VCaP (cell line): ENCODE results near the gene COL27A1.

Experiments
- H3K27ac ChIP-seq: fragments of 450-650 bp; 2 replicates; pipeline ENCODE4 v1.5.1; 2017
- CTCF ChIP-seq: fragments of 450-650 bp; conservative IDR thresholded peaks from 2 replicates; pipeline ENCODE4 v1.5.1; 2017; ENCODE audit warnings: mild to moderate bottlenecking, moderate library complexity

The COL27A1 gene

DNA sequence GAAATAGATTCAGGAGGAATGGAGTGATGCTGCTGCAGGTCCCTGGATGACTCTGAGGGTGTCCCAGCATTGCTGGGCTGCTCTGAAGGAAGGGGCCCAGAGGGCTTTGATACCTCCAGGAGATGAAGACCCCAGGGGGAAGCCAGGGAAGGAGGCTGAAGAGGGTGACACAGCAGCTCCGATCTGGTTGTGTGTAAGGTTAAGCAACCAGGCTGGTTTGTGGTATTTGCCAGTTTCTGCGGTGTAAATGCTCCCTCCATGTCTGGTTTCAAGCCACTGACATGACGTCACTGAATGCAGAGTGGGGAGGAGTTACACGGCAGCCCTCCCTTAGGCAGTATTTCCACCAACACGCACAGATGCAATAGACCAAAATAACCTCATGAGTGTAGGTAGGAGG lies 127.6 kb downstream of the COL27A1 start:
- TF ChIP-seq CTCF: no peak
- no peak overlapping the region for H3K27ac ChIP-seq

- H3K27ac ChIP-seq: no peak overlapping the region
- TF ChIP-seq CTCF: no peak
Observed at GRCh38 chr9:114283551-114284111, 128.3 kb downstream of the COL27A1 start.

GRCh38 chr9:114284316-114285060 lies 129.2 kb downstream of the COL27A1 start:
- no peak overlapping the region for H3K27ac ChIP-seq
- no peak for TF ChIP-seq CTCF

DNA sequence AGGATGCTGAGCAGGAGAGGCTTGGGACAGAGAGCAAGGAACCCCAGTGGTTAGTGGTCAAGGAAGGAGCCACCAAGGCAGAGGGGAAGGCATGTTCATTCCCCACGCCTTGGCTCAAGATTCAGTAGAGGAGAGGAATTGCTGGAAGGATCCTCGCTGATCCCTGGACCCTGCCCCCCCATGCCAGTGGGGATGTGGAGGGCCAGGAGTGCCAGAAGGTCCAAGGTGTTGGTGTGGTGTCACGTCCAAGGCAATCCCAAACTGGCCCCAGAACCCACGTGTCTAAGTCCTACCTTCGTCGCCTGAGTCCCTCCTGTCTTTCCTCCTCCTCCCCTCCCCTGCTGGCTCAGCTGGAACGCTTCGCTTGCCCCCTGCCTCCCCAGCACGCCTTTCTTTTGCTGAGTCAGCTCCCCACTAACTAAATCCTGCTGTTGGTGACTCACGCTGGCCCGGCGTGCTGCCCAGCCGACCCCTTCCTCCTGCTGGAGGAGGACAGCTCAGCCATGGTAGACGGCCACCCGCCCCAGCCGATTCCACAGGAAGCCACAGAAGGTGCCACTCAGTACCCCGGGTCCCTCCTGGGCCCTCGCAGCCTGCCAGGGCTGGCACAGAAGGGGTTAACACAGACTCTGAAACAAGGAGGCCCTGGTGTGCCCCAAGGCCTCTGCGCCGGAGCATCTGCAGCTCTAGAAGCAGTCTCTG lies 130.0 kb downstream of the COL27A1 start:
- H3K27ac ChIP-seq: no peak overlapping the region
- TF ChIP-seq CTCF: no peak

GRCh38 chr9:114286146-114286679 lies 130.9 kb downstream of the COL27A1 start:
- no peak for TF ChIP-seq CTCF
- H3K27ac ChIP-seq: no peak overlapping the region

GRCh38 chr9:114287001-114287762 lies 131.8 kb downstream of the COL27A1 start:
- TF ChIP-seq CTCF: 0 out of 2 replicates have a peak, but pooled peaks have one; percentile 9
- H3K27ac ChIP-seq: no peak overlapping the region
